Inflammatory macrophage (primary cell): ENCODE results near the gene NKX2-1.
A peak's percentile ranks its signal among the peaks of the same experiment; 100 is the strongest.
"Not testable (repeated sequence)": the region's sequence is repeated elsewhere in the genome, so short reads cannot be mapped to it uniquely, and the experiment has no call there.

ENCODE experiments used
- DNase-seq, 2 donors: peaks; one replicate each; pipeline ENCODE4 v3.0.0-alpha.2; 2020 to 2022

Gene NKX2-1

DNA sequence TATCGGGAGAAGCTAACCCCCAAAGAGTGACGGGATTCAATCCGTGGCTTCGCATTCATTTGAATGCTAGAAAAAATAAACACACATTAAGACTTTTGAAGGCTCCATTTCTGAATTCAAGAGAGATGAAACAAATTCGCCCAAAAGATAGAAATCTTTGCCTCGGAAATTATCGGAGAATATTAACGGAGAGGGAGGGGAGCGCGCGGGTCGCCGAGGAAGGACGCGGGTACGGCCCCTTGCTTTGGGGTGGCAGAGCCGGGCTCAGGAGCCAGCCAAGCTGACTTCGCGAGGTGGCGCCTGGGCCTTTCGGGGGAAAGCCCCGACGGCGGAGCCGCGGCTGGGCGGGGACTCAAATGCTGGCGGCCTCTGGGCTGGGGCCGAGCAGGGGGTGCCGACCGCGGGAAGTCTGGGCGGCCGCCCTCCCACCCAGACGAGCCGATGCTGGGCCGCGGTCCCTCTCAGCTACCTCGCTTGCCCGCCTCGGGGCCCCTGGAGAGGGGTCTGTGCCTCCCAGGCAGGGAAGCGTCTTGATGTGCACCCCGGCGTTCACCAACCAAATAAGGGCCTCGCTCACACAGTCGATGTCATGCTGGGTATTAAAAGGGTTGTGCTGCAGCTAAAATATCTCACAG is 14.7 kb downstream of the NKX2-1 start:
- no peak for DNase-seq

GRCh38 chr14:36504771-36505175 is 15.3 kb downstream of the NKX2-1 start:
- DNase-seq: no peak

GRCh38 chr14:36503771-36504741 is 16.0 kb downstream of the NKX2-1 start:
- no peak for DNase-seq

GRCh38 chr14:36502558-36503508 is 17.2 kb downstream of the NKX2-1 start:
- no peak for DNase-seq

GRCh38 chr14:36498938-36499337 is 21.1 kb downstream of the NKX2-1 start:
- no peak for DNase-seq

GRCh38 chr14:36496346-36496745 is 23.7 kb downstream of the NKX2-1 start:
- DNase-seq: no peak

DNA sequence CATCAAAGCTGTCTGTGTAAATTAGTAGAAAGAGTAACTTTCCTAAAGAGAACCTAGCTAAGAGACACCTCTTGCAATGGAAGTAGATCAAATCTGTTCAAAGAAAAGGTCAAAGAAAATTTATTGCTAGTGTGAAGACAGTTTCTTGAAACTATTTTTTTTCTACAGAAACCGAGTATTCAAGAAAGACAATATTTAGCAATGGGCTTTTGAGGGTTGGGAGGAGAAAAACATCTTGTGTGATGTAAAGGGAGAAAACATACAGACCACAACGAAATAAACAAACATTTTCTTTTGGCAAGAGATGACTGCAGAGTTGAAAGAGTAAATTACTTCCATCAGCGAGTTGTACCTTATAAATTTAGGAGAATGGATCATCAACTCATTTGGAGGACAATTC is 24.4 kb downstream of the NKX2-1 start:
- DNase-seq: no peak

DNA sequence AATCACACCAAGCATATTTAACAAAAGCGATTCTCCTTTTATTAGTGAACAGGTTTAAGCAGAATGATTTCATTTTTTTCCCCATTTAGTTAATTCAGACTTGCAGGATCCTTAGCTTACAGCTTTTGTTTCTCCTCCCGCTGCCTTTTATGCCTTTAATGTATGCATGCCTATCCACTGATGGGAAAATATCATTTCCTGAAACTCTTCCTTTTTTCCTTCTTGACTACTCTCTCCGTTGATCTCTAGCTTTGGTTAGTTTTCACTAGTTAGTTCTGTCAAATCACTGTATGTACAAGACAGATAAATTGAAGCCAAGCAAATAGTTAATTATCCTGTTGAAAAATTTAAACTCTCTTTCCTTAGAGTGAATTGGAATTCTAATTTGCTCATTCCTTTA is 26.3 kb downstream of the NKX2-1 start:
- DNase-seq: no peak

DNA sequence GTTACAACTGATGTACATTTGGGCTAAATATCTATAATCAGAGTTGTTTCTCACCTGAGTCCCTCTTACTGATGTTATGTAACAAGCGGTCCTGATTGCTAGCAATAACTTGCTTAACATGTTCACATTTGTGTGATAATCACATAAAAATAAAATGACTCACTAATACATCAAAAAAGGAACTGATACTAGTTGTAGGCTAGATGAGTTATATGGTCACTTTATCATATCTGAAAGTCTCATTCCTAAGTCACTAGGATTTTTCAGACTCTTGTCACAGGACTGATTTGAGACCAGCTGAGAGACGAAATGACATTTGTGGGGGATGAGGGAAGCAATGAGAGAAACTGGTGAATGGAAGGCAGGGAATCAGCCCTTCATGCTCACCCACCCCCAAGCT is 34.3 kb downstream of the NKX2-1 start:
- no peak for DNase-seq

- no peak for DNase-seq
Measured at GRCh38 chr14:36479344-36479743, 40.7 kb downstream of the NKX2-1 start.

- DNase-seq: no peak
Measured at GRCh38 chr14:36478782-36479181, 41.2 kb downstream of the NKX2-1 start.

- DNase-seq: no peak
Measured at GRCh38 chr14:36477266-36477665, 42.8 kb downstream of the NKX2-1 start.

GRCh38 chr14:36476061-36476460 is 44.0 kb downstream of the NKX2-1 start:
- DNase-seq: not testable (repeated sequence)

DNA sequence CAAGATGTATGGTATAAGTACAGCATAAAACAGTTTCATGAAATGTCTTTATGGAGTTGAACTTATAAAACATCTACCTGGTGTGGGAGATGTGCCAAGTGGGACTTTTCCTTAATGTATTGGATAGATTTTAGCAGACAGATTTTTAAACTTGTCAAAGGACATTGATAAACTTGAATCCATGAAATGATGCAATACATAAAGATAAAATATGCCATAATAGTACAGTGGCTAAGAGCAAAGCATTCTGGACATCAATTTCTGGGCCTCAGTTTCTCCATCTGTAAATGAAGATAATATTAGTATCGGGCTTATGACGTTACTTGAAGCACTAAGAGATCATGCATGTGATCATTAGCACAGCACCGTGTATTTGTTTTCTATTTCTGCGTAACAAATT is 45.4 kb downstream of the NKX2-1 start:
- no peak for DNase-seq

DNA sequence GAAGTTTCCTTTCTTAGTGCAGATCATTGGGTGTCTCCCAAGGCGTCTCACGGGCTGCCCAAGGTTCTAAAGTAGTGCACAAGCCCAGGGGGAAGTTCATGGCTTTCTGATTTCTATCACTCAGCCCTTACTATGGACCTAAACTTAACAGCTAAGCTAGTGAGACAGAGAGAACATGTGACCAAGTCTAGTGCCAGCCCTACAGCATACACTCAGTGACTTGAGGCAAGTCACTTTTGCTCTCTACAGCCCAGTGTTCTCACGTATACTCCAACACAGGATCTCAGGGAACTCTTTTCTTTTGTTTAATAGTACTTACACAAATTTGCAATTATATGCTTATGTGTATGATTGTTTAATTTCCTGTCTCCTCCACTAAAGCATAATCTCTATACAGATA is 48.6 kb downstream of the NKX2-1 start:
- DNase-seq: peak in 1 of 2 donors; percentile 0

DNA sequence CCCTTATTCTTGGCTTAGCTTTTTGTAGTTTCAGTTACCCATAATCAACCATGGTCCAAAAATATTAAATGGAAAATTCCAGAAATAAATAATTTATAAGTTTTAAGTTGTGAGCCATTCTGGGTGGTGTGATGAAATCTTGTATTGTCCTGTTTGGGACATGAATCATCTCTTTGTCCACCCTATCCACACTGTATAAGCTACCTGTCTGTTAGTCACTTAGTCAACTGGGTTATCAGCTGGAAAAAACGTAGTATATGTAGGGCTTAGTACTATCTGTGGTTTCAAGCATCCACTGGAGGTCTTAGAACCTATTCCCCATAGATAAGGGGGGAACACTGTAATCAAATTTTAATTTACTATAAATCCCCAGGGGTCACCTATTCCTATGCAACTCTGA is 52.7 kb downstream of the NKX2-1 start:
- DNase-seq: no peak
